ENCODE measurements around the gene PAPSS2. TPM values are rescaled to one million over a fixed set of nuclear protein-coding genes. Genes with fewer than 3 reads are reported as not detected.

The PAPSS2 gene
- total RNA-seq, 1 donor from 2014 or later = 32.3 TPM

DNA sequence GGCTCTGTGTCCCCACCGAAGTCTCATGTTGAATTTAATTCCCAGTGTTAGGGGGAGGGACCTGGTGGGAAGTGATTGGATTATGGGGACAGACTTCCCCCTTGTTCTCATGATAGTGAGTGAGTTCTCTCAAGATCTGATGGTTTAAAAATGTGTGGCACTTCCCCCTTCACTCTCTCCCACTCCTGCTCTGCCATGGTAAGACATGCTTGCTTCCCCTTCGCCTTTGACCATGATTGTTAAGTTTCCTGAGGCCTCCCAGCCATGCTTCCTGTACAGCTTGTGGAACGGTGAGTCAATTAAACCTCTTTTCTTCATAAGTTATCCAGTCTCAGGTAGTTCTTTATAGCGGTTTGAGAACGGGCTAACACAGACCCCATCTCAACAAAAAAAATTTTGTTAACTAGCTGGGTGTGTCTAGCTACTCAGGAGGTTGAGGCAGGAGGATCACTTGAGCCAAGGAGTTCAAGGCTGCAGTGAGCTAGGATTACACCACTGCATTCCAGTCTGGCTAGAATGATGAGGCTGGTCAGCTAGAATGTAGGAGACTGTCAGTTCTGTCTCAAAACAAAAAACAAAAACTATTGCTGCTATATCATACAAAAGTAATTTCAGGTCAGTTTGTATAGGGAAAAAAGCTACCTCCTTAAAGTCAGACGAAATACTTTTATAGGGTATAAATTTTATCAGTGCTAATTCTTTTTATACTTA lies 100.7 kb downstream of the PAPSS2 start:
- ATAC-seq = no peak
- no peak for DNase-seq (ENCODE audit: low spot score)
- intact Hi-C loops (cut with DNase I) = no loop called here

DNA sequence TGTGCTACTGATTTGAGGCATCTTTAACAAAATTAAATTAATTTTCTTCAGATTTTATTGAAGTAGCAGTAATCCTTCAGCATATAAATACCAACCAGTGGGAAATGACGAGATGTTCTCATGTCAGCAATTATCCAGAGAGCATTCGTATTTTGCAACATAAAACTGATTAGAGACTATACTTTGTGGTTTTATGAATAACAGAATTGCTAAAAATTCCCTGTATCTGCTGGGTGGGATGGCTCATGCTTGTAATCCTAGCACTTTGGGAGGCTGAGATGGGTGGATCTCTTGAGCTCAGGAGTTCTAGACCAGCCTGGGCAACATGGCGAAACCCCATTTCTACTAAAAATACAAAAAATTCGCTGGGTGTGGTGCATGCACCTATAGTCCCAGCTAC lies 101.5 kb downstream of the PAPSS2 start:
- no peak for DNase-seq (ENCODE audit: low spot score)
- no peak for ATAC-seq
- intact Hi-C loops (cut with DNase I) = no loop called here

DNA sequence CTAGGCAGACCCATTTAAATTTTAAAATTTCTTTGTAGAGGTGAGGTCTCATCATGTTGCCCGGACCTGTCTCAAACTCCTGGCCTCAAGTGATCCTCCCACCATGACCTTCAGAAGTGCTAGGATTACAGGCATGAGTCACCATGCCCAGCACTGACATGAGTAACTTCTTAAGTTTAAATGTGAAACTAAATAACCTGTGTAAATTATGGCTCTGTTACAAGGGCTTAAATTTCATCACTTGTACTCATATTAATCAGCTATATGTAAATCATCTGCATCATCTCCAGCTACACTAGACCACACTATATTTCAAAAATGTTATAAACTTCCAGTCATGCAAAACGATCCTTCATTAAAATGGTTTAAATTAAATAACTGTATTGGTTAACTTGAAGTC lies 102.2 kb downstream of the PAPSS2 start:
- intact Hi-C loops (cut with DNase I) = no loop called here
- ATAC-seq = no peak
- no peak for DNase-seq (ENCODE audit: low spot score)

DNA sequence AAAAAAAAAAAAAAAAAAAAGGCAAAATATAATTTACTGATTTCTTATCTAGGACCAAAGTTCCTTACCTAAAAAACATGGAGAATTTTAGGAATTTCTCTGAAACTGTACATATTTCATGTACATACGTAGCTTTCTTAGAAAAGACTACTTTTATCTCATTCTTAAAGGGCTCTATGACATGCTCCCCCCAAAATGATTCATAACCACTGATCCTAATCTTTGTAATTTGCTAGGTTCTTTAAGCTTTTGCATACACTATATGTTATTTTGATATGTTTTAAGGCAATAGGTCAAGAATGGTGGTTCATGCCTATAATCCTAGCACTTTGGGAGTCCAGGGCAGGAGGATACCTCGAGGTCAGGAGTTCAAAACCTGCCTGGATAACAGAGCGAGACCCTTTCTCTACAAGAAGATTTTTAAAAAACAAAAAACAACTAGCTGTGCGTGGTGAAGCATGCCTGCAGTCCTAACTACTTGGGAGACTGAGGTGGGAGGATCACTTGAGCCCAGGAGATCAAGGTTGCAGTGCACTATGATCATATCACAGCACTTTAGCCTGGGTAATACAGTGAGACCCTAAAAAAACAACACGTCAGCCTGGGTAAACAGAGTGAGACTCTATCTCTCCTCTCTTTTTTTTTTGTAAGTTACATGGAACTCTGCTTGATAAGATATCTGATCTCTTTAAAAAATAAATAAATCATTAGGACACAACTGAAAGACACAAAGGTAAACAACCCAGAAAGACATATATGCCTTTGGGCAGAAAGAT lies 103.6 kb downstream of the PAPSS2 start:
- DNase-seq (ENCODE audit: low spot score) (no peak), ATAC-seq (no peak)
- intact Hi-C loops (cut with DNase I) = no loop called here

DNA sequence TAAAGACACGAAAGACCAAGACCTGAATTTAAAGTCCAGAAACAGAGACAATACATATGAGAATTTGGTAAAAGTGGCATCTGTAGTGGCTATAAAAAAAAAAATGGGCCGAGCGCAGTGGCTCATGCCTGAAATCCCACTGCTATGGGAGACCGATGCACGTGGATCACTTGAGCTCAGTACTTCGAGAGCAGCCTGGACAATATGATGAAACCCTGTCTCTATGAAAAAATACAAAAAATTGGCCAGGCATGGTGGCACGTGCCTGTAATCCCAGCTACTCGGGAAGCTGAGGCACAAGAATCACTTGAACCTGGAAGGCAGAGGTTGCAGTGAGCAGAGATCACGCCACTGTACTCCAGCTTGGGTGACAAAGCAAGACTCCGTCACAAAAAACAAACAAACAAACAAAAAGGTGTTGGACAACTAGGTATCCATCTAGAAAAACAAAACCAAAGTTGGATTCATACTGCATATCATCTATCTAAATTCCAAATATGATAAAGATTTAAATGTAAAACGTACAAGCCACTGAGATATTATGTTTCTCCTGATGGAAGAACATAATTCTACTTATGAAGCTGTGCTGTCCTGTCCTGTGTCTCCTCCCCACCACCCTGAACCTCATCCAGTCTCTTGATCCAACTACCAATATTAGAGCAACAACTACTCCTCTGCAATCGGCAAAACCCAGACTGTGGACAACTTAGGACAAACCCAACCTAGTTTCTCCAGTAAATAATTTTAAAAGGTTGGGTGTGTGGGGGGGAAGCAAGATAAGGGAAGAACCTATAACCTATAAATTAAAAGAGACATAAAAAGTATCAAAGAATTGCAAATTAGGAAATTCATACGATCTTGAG lies 104.6 kb downstream of the PAPSS2 start:
- DNase-seq (ENCODE audit: low spot score) (no peak), ATAC-seq (no peak)
- intact Hi-C loops (cut with DNase I) = no loop called here

DNA sequence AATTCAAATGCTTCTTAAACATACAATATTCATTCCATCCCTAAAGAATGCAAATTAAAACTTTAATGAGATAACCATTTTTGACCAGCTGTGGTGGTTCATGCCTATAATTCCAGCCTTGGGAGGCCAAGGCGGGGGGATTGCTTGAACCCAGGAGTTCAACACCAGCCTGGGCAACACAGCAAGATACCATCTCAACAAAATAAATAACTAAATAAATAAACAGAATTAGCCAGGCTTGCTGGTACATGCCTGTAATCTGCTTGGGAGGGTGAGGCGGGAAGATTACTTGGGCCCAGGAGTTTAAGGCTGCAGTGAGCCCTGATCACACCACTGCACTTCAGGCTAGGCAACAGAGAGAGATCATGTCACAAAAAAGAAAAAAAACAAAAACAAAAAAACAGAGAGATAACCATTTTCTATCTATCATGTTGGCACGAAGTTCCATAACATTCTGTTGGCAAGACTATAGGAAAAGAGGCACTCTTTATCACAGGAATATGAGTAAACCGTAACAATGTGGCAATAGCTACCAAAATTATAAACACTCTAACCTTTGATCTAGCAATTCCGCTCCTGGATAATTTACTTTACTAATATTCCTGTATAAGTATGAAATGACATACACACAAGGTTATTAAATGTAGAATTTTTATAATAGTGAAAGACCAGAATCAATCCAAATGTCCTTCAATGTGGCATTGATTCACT lies 106.1 kb downstream of the PAPSS2 start:
- intact Hi-C loops (cut with DNase I) = no loop called here
- no peak for DNase-seq (ENCODE audit: low spot score)
- no peak for ATAC-seq

DNA sequence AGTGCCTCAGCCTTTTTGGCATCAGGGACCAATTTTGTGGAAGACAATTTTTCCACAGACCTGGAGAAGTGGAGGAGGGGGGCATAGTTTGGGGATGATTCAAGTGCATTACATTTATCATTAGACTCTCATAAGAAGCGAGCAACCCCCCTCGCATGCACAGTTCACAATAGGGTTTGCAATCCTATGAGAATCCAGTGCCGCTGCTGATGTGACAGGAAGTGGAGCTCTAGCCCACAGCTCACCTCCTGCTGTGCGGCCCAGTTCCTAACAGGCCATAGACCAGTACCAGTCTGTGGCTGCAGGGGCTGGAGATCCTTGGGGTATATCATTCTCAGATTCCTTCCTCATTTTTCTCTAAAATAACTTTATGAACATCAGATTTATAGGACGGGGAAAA lies 107.6 kb downstream of the PAPSS2 start:
- intact Hi-C loops (cut with DNase I) = no loop called here
- no peak for ATAC-seq

DNA sequence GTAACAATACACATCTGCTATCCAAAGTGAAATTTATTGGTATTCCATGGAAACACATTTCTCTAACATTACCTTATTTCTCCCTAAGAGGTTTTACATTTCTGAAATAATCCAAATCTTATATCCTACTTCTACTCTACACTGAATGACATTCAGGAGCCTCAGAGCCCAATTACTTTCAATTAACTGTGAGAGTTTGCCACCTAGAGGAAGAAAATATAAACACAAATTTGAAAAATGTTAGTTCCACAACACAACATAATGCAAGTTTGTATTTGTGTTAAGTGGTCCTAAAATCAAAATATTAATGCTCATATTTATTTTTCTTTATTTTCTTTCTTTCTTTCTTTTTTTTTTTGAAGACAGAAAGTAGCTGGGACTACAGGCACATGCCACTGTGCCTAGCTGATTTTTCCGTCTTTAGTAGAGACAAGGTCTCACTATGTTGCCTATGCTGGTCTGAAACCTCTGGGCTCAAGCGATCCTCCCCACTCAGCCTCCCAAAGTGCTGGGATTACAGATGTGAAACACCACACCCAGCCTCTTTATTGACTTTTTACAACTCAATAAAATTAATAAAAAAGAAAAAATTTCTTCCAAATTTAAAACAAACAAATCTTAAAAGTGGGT lies 112.3 kb downstream of the PAPSS2 start:
- DNase-seq (ENCODE audit: low spot score) (no peak), ATAC-seq (no peak)
- intact Hi-C loops (cut with DNase I) = no loop called here

More for the DNA sequence above, 107.6 kb downstream of the PAPSS2 start:
- no peak for DNase-seq (ENCODE audit: low spot score)

DNA sequence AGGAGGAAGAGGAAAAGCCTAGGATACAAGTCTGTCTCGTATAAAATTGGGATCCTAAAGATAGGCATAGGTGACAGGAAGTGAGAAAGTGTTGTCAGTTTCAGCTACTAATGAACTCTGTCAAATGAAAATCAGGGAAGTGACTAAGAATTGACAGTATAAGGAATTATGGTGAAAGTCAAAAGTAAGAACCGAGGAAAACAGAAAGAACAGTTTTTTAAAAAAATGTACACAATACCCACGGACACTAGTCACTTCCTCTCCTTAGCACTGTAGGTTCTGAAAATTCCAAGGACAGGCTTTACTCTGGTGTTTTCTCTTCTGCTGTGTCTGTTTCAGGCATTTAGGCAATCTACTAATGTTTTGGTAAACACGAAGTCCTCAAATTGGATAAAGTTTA lies 116.1 kb downstream of the PAPSS2 start:
- ATAC-seq = no peak
- intact Hi-C loops (cut with DNase I) = no loop called here
- no peak for DNase-seq (ENCODE audit: low spot score)

DNA sequence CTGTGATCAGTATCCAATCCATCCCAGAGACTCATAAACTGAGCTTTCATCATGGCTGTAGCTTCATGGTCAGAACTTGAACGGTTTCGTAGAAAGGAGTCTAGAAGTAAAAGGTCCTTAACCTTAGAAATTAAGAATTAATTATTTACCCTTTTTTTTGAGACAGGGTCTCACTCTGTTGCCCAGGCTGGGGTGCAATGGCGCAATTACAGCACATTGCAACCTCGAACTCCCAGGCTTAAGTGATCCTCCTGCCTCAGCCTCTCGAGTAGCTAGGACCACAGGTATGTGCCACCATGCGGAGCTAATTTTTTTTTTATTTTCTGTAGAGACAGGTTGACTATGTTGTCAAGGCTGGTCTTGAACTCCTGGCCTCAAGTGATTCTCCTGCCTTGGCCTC lies 116.7 kb downstream of the PAPSS2 start:
- intact Hi-C loops (cut with DNase I) = no loop called here
- DNase-seq (ENCODE audit: low spot score) = no peak
- ATAC-seq = no peak

DNA sequence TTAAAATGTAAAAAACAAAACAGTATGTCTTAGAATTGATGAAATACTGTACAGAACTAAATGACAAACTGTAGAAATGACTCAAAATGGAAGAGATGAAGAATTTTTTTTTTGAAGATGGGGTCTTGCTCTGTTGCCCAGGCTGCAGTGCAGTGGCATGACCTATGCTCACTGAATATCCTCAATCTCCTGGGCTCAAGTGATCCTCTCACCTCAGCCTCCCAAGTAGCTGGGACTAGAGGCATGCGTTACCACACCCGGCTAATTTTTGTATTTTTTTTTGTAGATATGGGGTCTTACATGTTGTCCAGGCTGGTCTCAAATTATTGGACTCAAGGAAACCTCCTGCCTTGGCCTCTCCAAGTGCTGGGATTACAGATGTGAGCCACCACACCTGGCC lies 121.9 kb downstream of the PAPSS2 start:
- ATAC-seq (no peak), DNase-seq (ENCODE audit: low spot score) (no peak)
- intact Hi-C loops (cut with DNase I) = no loop called here

DNA sequence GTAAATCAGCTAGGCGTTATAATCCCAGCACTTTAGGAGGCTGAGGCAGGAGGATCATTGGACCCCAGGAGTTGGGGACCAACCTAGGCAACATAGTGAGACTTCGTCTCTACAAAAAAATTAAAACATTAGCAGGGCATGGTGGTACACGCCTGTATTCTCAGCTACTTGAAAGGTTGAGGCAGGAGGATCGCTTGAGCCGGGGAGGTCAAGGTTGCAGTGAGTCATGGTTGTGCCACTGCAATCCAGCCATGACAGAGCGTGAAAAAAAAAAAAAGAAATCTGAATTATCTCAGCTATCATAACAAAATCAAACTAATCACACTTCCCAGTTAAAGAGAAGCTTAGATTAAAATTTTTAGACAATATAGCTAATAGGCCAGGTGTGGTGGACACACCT lies 123.0 kb downstream of the PAPSS2 start:
- no peak for ATAC-seq
- no peak for DNase-seq (ENCODE audit: low spot score)
- intact Hi-C loops (cut with DNase I) = no loop called here

DNA sequence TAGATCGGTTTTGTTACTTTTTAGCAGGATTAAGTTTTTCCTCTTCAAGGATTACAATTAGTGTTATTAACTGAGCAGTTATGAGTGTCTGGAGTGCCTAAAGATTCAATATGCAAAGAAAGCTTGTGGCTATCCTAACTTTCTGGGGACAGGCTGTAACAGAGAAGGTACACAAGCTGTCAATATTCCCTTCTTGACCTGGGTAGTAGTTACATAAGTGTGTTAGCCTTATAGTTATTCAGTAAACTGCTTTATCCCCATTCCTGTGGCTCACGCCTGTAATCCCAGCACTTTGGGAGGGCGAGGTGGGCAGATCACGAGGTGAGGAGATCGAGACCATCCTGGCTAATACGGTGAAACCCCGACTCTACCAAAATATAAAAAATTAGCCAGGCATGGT lies 126.7 kb downstream of the PAPSS2 start:
- intact Hi-C loops (cut with DNase I) = no loop called here
- ATAC-seq (no peak), DNase-seq (ENCODE audit: low spot score) (no peak)

DNA sequence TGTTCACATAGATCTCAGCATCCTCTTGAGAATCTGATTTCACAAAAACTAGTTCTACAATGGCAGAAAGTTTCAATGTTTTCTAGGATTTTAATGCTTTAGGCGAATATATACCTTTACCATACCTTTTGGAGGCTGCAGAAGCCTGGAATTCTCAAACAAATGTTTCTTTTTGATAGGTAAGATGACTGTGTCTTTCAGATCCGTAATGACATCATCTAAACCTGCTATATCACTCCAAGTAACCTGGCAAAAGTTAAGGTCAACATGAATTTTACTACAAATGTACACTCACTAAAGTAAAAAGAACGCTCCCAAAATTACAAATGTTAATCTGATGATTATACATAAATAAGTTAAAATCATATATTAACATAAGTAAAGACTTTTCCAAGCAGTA lies 130.5 kb downstream of the PAPSS2 start:
- ATAC-seq = no peak

DNA sequence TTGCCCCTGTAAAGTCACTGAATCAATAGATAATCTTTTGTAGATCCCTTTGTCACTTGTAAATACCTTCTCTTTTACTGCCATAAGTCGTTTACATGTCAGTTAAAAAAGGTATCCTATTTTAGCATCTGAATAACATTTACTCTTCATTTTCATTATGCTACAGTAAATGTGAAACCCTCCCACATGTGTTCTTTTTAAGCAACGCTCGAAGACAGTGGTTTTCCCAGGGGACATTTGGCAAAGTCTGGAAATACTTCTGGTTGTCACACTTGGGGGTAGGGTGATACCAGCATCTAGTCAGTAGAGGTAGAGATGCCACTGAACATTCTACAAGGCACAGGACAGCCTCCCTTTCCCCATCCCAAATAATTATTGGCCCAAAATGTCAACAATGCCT lies 134.6 kb downstream of the PAPSS2 start:
- ATAC-seq = no peak
- no peak for DNase-seq (ENCODE audit: low spot score)
- intact Hi-C loops (cut with DNase I) = no loop called here

More for the DNA sequence above, 130.5 kb downstream of the PAPSS2 start:
- intact Hi-C loops (cut with DNase I) = no loop called here
- no peak for DNase-seq (ENCODE audit: low spot score)

All from sciatic nerve (tissue), 2 donors.